Lung (tissue), 12 donors: ENCODE measurements around the gene ZNF672. TPM values are rescaled to one million over a fixed set of nuclear protein-coding genes. Genes with fewer than 3 reads are reported as not detected.

ENCODE experiments used
- ATAC-seq: fragments of 200-7000 bp; cut with Tn5 transposase; one replicate; pipeline ENCODE4 v1.9.1; 2020; ENCODE audit warnings: moderate number of reproducible peaks; ENCODE audit not compliant: insufficient read depth, low FRiP score
- DNase-seq, 3 donors: peaks; one replicate each; pipeline ENCODE4 v3.0.0-alpha.2; 2013 to 2017
- H3K27ac ChIP-seq, 2 donors: one replicate each; pipeline ENCODE4 v1.5.1; 2013; ENCODE audit warnings: mild to moderate bottlenecking in 2 of 2, moderate library complexity in 2 of 2, control low read depth in 1 of 2, inconsistent platforms in 1 of 2, low read depth in 1 of 2, low read length in 1 of 2
- H3K27me3 ChIP-seq, 3 donors: one replicate each; pipeline ENCODE4 v1.5.1; 2013; ENCODE audit warnings: low read length in 2 of 3; ENCODE audit not compliant: control insufficient read depth in 3 of 3, insufficient read depth in 3 of 3
- H3K36me3 ChIP-seq, 4 donors: one replicate each; pipeline ENCODE4 v1.5.1; 2013; ENCODE audit warnings: low read length in 4 of 4, mild to moderate bottlenecking in 1 of 4, moderate library complexity in 1 of 4; ENCODE audit not compliant: control insufficient read depth in 4 of 4, insufficient read depth in 4 of 4
- H3K4me1 ChIP-seq, 5 donors: one replicate each; pipeline ENCODE4 v1.5.1; 2013; ENCODE audit warnings: low read length in 5 of 5, mild to moderate bottlenecking in 2 of 5, moderate library complexity in 1 of 5; ENCODE audit not compliant: control insufficient read depth in 5 of 5, insufficient read depth in 5 of 5
- H3K4me3 ChIP-seq: one replicate; pipeline ENCODE4 v1.5.1; 2013; ENCODE audit warnings: mild to moderate bottlenecking, control low read depth, moderate library complexity
- H3K9ac ChIP-seq, 2 donors: one replicate each; pipeline ENCODE4 v1.5.1; 2013; ENCODE audit warnings: low read length in 2 of 2, control low read depth in 1 of 2; ENCODE audit not compliant: insufficient read depth in 1 of 2
- H3K9me3 ChIP-seq, 4 donors: one replicate each; pipeline ENCODE4 v1.5.1; 2013; ENCODE audit warnings: low read length in 3 of 4, mild to moderate bottlenecking in 1 of 4, moderate library complexity in 1 of 4; ENCODE audit not compliant: control insufficient read depth in 4 of 4, insufficient read depth in 3 of 4
- CTCF ChIP-seq: IDR thresholded peaks from 2 replicates; pipeline ENCODE4 v1.5.1; 2012; ENCODE audit warnings: mild to moderate bottlenecking; ENCODE audit errors: control extremely low read depth, extremely low read depth
- WGBS, 2 donors: extraction: QIAGEN DNeasy Blood & Tissue Kit; methylation state at CpG; one replicate each; pipeline ENCODE4 v1.1.7; 2013; 5-methylcytosine and 5-hydroxymethylcytosine counted together
- polyA plus RNA-seq, 2 donors: library from polyadenylated mRNA; stranded (reverse); fragments of 200-250 nt; gene quantifications; one replicate each; pipeline ENCODE4 v1.2.1, GENCODE V29; 2013
- total RNA-seq, 2 donors: library from RNA; depleted of rRNA in 1 of 2; stranded (reverse); fragments of >200 nt in 1 of 2; gene quantifications; one replicate each; pipeline ENCODE4 v1.2.1, GENCODE V29; 2014 to 2021
- donor health status: control.
- donor health status: control.
- donor health status: Bipolar disorder and iron deficiency.
- donor health status: healthy.
- donor health status: DM: yes; HTN: yes; CAD: no.

ZNF672 gene
- total and polyA plus RNA-seq, 4 donors = 17.1 to 41.3 (median 31.3) TPM

DNA sequence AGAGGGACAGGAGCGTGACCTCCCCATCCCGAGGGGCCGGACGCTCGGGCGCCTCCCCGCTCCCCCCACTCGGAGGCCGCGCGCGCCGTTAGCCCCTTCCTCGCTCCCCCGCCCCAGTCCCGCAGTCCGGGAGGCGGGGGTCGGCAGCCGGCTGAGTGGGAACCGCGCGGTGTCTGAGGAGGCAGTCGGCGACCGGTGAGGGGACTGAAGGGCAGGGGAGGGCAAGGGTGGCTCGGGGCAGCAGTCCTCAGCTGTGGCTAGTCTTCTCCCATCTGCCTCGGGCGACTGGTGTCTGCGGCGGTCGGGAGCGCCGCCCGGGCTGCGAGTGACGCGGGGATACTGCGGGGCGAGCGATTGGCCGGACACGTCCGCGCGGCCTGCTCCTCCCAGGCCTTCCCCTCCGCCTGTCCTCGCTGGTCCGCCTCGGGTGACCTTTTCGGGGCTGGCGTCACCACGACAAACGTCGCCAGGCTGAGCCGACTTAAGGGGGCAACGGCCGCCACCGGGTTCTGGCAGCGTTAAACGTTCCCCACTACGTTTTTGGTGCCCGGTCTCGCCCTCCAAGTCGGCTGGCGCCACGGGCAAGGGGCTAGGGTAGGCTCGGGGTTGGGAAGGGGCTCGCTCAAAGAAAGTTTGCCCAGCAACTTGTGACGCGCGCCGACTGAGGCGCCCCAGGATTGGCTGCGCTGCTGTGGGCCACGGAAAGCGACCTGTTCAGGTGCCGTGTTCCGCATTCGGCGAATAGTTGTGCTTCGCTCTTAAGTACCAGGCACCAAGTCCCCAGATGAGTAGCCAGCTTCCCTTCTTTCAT lies 538 bp downstream of the ZNF672 start:
- Histone ChIP-seq H3K27ac (peak overlapping the region; percentile 99 to 100), H3K4me3 (peak overlapping the region; percentile 83), H3K9me3 (no peaks in the 10 kb centered on the region), H3K27me3 (no peaks in the 10 kb centered on the region), H3K36me3 (peaks cover 0 to 5% (median 4%) of the 10 kb centered on the region in 4 donors), H3K9ac (peak overlapping the region; percentile 93 to 96), H3K4me1 (peaks cover 4 to 21% (median 8%) of the 10 kb centered on the region in 5 donors)
- ATAC-seq (peak; percentile 85), DNase-seq (peak; percentile 92)
- WGBS, 2 donors = 0% methylated on average over 51 to 82 of the region's 82 CpGs
- no peak for TF ChIP-seq CTCF

DNA sequence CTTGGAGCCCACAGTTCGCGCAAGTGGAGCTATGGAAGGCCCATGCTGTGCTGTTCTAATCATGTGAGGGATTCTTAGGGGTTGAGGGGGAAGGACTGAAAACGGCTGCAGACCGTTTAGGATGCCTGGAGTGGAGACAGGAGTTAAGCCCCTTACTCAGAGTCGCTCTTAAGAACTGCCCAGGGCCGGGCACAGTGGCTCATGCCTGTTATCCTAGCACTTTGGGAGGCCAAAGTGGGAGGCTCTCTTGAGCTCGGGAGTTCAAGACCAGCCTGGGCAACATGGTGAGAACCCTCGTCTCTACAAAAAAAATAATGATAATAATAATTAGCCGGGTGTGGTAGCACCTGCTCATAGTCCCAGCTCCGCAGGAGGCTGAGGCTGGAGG lies 1.1 kb downstream of the ZNF672 start:
- ATAC-seq = no peak
- H3K27me3 ChIP-seq = no peaks in the 10 kb centered on the region
- DNase-seq = no peak
- H3K4me1 ChIP-seq = peaks cover 4 to 21% (median 8%) of the 10 kb centered on the region in 5 donors
- 14 to 23% methylated on average over 10 of the region's 10 CpGs for WGBS, 2 donors
- H3K36me3 ChIP-seq = peaks cover 0 to 5% (median 4%) of the 10 kb centered on the region in 4 donors
- peak overlapping the region; percentile 83 for H3K4me3 ChIP-seq
- no peaks in the 10 kb centered on the region for H3K9me3 ChIP-seq
- TF ChIP-seq CTCF = no peak
- H3K27ac ChIP-seq = peak overlapping the region; percentile 99 to 100
- H3K9ac ChIP-seq = peak overlapping the region; percentile 93 to 96

DNA sequence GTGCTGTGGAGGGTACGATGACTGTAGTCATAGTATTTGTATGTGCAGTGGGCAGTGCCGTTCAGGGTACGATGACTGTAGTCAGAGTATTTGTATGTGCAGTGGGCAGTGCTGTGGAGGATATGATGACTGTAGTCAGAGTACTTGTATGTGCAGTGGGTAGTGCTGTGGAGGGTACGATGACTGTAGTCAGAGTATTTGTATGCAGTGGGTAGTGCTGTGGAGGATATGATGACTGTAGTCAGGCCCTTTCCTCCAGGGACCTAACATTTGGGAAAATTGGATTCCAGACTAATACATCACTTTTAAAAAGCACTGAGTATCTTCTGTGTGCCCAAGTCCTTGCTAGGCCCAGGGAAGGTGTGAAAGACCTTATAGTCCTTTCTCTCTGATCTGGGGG lies 2.9 kb downstream of the ZNF672 start:
- Histone ChIP-seq H3K9ac (no peak overlapping the region), H3K4me3 (no peak overlapping the region), H3K9me3 (no peaks in the 10 kb centered on the region), H3K4me1 (peaks cover 4 to 21% (median 8%) of the 10 kb centered on the region in 5 donors), H3K27ac (no peak overlapping the region), H3K36me3 (peaks cover 0 to 20% (median 15%) of the 10 kb centered on the region in 4 donors), H3K27me3 (no peaks in the 10 kb centered on the region)
- no peak for DNase-seq
- no peak for TF ChIP-seq CTCF
- ATAC-seq = no peak
- WGBS, 2 donors = 88 to 95% methylated on average over 4 of the region's 4 CpGs
